Heart right ventricle (tissue), 16 donors: ENCODE data around the gene CRHR1. TPM values are rescaled to one million over a fixed set of nuclear protein-coding genes. Genes with fewer than 3 reads are reported as not detected.

Experiments
- ATAC-seq, 8 donors: fragments of 200-7000 bp; cut with Tn5 transposase; one replicate each; pipeline ENCODE4 v1.9.1; 2020; ENCODE audit warnings: mild to moderate bottlenecking in 8 of 8, moderate library complexity in 8 of 8, moderate number of reproducible peaks in 1 of 8
- DNase-seq, 2 donors: peaks; one replicate each; pipeline ENCODE4 v3.0.0-alpha.2; 2020
- H3K27ac ChIP-seq, 10 donors: fragments of 200-600 bp; sonication (generic) in 2 of 10; one replicate each; pipeline versions ENCODE4 v1.5.0 to v1.8.0; 2020 to 2022; ENCODE audit warnings: mild to moderate bottlenecking in 3 of 10
- H3K27me3 ChIP-seq, 7 donors: fragments of 200-600 bp; one replicate each; pipeline ENCODE4 v1.8.0; 2021 to 2022; ENCODE audit warnings: mild to moderate bottlenecking in 2 of 7
- H3K36me3 ChIP-seq, 9 donors: fragments of 200-600 bp; sonication (generic) in 1 of 9; one replicate each; pipeline versions ENCODE4 v1.5.0 to v1.8.0; 2020 to 2022; ENCODE audit warnings: mild to moderate bottlenecking in 2 of 9
- H3K4me1 ChIP-seq, 9 donors: fragments of 200-600 bp; sonication (generic) in 1 of 9; one replicate each; pipeline versions ENCODE4 v1.5.0 to v1.8.0; 2020 to 2022; ENCODE audit warnings: mild to moderate bottlenecking in 4 of 9
- H3K4me3 ChIP-seq, 10 donors: fragments of 200-600 bp; sonication (generic) in 2 of 10; one replicate each; pipeline versions ENCODE4 v1.5.0 to v1.8.0; 2020 to 2022; ENCODE audit warnings: mild to moderate bottlenecking in 7 of 10, moderate library complexity in 2 of 10
- H3K9me3 ChIP-seq, 11 donors: fragments of 200-600 bp in 10 of 11; sonication (generic) in 2 of 11; one replicate each; pipeline versions ENCODE4 v1.5.0 to v1.8.0; 2013 to 2022; ENCODE audit warnings: mild to moderate bottlenecking in 2 of 11, control low read depth in 1 of 11, moderate library complexity in 1 of 11
- WGBS, 2 donors: extraction: QIAGEN DNeasy Blood & Tissue Kit; methylation state at CpG; one replicate each; pipeline ENCODE4 v1.1.7; 2013; ENCODE audit warnings: inconsistent platforms in 1 of 2; 5-methylcytosine and 5-hydroxymethylcytosine counted together
- intact Hi-C, 10 donors: fragments of 100-400 bp; cut with DNase I; formaldehyde crosslinking; loops; one replicate each; pipeline versions ENCODE4 v1.11.1 to v1.14.2; 2022
- polyA plus RNA-seq, 2 donors: library from polyadenylated mRNA; stranded (reverse); fragments of 200-250 nt; gene quantifications; one replicate each; pipeline ENCODE4 v1.2.3, GENCODE V29; 2013
- total RNA-seq, 10 donors: library from RNA; stranded (reverse); fragmentation: NEBNext Ultra II Directional in 3 of 10; extraction: Animal tissue kit (Norgen Biotek cat#: 25700) in 3 of 10; gene quantifications; one replicate each; pipeline versions ENCODE4 v1.2.1 to v1.2.4, GENCODE V29; 2021 to 2023
- TF ChIP-seq, protein P1 (sequence below), 9 donors: fragments of 200-600 bp; sonication (generic) in 2 of 9; IDR thresholded peaks; one replicate each; pipeline versions ENCODE4 v1.5.0 to v1.8.0; 2021 to 2022; ENCODE audit warnings: antibody characterized with exemption in 9 of 9, mild to moderate bottlenecking in 5 of 9, moderate library complexity in 1 of 9
- donor health status: Arrhythmogenic right ventricular cardiomyopathy.
- donor health status: ischemic (EF 13 %, LVEDD 7.1; RV severe dilation, severe dysfunction).
- donor health status: healthy with polysubstance abuse.
- donor health status: DM: no; HTN: yes; CAD: no.
- donor health status: DM: no; HTN: no; CAD: no.
- donor health status: ischemic (EF 25% LVEDD 6.9; RV normal size, moderate dysfunction).
- donor health status: ischemic (EF 25% LVEDD 5.7; RV mildly dilated, moderate dysfunction).
- donor health status: healthy.
- donor health status: DM: yes; HTN: yes; CAD: no.
- donor health status: Ischemic cardiomyopathy.
- donor health status: ischemic (EF 35%, LVEDD 5.7; RV mildly dilated, moderate dysfunction).
- donor health status: nonischemic (EF 11% LVEDD 7.7; RV severe dilation, severe dysfunction).
- donor health status: DM: yes; HTN: yes; CAD: no.
- donor health status: PGD.
- donor health status: ischemic (EF 29% LVEDD 5.4; RV normal size, mild dysfunction).
- donor health status: nonischemic (EF 23%, LVEDD 6.1; RV moderate dilation, normal function).

The CRHR1 gene
- total and polyA plus RNA-seq, 12 donors, result 0.30 to 0.63 TPM; not detected in 10

DNA sequence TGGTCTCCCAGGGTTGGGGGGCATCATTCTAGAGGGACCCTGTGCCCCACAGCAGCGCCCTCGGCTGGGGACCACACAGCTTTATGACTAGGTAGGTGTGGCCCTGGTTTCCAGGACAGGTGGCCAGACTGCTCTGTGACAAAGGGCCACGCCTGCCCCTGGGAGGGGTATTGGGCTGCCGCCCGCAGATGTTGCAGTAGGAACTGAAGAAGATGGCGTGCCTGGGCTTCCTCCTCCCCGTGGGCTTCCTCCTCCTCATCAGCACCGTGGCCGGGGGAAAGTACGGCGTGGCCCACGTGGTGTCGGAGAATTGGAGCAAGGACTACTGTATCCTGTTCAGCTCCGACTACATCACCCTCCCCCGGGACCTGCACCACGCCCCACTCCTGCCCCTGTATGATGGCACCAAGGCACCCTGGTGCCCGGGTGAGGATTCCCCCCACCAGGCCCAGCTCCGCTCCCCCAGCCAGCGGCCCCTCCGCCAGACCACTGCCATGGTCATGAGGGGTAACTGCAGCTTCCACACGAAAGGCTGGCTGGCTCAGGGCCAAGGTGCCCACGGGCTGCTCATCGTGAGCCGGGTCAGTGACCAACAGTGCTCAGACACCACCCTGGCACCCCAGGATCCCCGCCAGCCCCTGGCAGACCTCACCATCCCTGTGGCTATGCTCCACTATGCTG, 60.7 kb downstream of the CRHR1 start, which contains the start of gene SPPL2C:
Gene SPPL2C (plus strand): TSS at position 187 of the 681 bp plus-strand sequence. CDS start 26 bp downstream, at position 213.
- H3K9me3 ChIP-seq, result no peaks in the 10 kb centered on the region
- DNase-seq (no peak), ATAC-seq (no peak)
- no peaks in the 10 kb centered on the region for H3K36me3 ChIP-seq
- H3K4me3 ChIP-seq, result no peak within 1 kb of the TSS
- intact Hi-C loops, result no loop called here
- TF ChIP-seq, protein P1, sequence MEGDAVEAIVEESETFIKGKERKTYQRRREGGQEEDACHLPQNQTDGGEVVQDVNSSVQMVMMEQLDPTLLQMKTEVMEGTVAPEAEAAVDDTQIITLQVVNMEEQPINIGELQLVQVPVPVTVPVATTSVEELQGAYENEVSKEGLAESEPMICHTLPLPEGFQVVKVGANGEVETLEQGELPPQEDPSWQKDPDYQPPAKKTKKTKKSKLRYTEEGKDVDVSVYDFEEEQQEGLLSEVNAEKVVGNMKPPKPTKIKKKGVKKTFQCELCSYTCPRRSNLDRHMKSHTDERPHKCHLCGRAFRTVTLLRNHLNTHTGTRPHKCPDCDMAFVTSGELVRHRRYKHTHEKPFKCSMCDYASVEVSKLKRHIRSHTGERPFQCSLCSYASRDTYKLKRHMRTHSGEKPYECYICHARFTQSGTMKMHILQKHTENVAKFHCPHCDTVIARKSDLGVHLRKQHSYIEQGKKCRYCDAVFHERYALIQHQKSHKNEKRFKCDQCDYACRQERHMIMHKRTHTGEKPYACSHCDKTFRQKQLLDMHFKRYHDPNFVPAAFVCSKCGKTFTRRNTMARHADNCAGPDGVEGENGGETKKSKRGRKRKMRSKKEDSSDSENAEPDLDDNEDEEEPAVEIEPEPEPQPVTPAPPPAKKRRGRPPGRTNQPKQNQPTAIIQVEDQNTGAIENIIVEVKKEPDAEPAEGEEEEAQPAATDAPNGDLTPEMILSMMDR (IDR thresholded peaks at IDR 0.05), result no peak
- peaks cover 0 to 16% (median 0%) of the 10 kb centered on the region in 7 donors for H3K27me3 ChIP-seq
- H3K4me1 ChIP-seq, result peaks cover 0 to 7% (median 0%) of the 10 kb centered on the region in 9 donors
- 74 to 83% methylated on average over 25 of the region's 25 CpGs for WGBS, 2 donors
- no peak within 1 kb of the TSS for H3K27ac ChIP-seq

DNA sequence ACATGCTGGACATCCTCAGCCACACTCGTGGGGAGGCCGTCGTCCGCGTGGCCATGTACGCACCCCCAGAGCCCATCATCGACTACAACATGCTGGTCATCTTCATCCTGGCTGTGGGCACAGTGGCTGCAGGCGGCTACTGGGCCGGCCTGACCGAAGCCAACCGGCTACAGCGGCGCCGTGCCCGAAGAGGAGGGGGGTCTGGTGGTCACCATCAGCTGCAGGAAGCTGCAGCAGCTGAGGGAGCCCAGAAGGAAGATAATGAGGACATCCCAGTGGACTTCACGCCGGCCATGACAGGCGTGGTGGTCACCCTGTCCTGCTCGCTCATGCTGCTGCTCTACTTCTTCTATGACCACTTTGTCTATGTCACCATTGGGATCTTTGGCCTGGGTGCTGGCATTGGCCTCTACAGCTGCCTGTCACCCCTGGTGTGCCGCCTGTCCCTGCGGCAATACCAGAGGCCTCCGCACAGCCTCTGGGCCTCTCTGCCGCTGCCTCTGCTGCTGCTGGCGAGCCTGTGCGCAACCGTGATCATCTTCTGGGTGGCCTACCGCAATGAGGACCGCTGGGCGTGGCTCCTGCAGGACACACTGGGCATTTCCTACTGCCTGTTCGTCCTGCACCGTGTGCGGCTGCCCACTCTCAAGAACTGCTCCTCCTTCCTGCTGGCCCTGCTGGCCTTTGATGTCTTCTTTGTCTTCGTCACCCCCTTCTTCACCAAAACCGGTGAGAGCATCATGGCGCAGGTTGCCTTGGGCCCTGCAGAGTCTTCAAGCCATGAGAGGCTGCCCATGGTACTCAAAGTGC, 61.5 kb downstream of the CRHR1 start:
- 89 to 90% methylated on average over 35 of the region's 35 CpGs for WGBS, 2 donors
- Histone ChIP-seq H3K4me1 (peaks cover 0 to 7% (median 0%) of the 10 kb centered on the region in 9 donors), H3K4me3 (no peak overlapping the region), H3K27ac (no peak overlapping the region), H3K27me3 (peaks cover 0 to 19% (median 0%) of the 10 kb centered on the region in 7 donors), H3K36me3 (no peaks in the 10 kb centered on the region), H3K9me3 (no peaks in the 10 kb centered on the region)
- intact Hi-C loops, result no loop called here
- DNase-seq (no peak), ATAC-seq (no peak)
- TF ChIP-seq, protein P1 (IDR thresholded peaks at IDR 0.05), result no peak

DNA sequence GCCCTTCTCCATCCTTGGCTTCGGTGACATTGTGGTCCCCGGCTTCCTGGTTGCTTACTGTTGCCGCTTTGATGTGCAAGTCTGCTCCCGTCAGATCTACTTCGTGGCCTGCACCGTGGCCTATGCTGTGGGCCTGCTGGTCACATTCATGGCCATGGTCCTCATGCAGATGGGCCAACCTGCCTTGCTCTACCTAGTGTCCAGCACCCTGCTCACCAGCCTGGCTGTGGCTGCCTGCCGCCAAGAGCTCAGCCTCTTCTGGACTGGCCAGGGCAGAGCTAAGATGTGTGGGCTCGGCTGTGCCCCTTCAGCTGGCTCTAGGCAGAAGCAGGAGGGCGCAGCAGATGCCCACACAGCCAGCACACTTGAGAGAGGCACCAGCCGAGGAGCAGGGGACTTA, 62.1 kb downstream of the CRHR1 start:
- H3K36me3 ChIP-seq, result no peaks in the 10 kb centered on the region
- no peaks in the 10 kb centered on the region for H3K9me3 ChIP-seq
- H3K4me3 ChIP-seq, result no peak overlapping the region
- peaks cover 0 to 19% (median 1%) of the 10 kb centered on the region in 7 donors for H3K27me3 ChIP-seq
- peaks cover 0 to 7% (median 0%) of the 10 kb centered on the region in 9 donors for H3K4me1 ChIP-seq
- WGBS, 2 donors, result 82 to 88% methylated on average over 10 of the region's 10 CpGs
- intact Hi-C loops, result no loop called here
- no peak for ATAC-seq
- no peak for DNase-seq
- no peak overlapping the region for H3K27ac ChIP-seq
- TF ChIP-seq, protein P1 (IDR thresholded peaks at IDR 0.05), result no peak

DNA sequence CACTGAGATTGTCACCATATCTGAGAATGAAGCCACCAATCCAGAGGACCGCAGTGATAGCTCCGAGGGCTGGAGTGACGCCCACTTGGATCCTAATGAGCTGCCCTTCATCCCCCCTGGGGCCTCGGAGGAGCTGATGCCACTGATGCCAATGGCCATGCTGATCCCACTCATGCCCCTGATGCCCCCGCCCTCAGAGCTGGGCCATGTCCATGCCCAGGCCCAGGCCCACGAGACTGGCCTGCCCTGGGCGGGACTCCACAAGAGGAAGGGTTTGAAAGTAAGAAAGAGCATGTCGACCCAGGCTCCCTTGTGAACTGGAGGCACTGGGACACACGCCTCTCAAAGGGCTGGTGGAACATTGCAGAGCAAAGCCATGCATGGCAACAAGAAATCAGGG, 62.5 kb downstream of the CRHR1 start:
- Histone ChIP-seq H3K27me3 (peaks cover 0 to 21% (median 5%) of the 10 kb centered on the region in 7 donors), H3K27ac (no peak overlapping the region), H3K9me3 (no peaks in the 10 kb centered on the region), H3K4me3 (no peak overlapping the region), H3K36me3 (no peaks in the 10 kb centered on the region), H3K4me1 (peaks cover 0 to 7% (median 0%) of the 10 kb centered on the region in 9 donors)
- ATAC-seq (no peak), DNase-seq (no peak)
- 76 to 79% methylated on average over 9 of the region's 9 CpGs for WGBS, 2 donors
- TF ChIP-seq, protein P1 (IDR thresholded peaks at IDR 0.05), result no peak
- intact Hi-C loops, result no loop called here
